Endothelial cell of umbilical vein (primary cell): ENCODE data around the gene ACMSD. TPM values are rescaled to one million over a fixed set of nuclear protein-coding genes. Genes with fewer than 3 reads are reported as not detected.

Experiments used
- BruUV-seq: library from RNA; stranded (reverse); fragments of 400-500 nt; replicated peaks from 2 replicates; lab custom pipeline; 2021; lab: Mats Ljungman, UMichigan
- CTCF ChIA-PET: fragments of 300-600, 350-600 bp; sonication (Branson Sonifier 250); formaldehyde crosslinking; loops from one replicate; lab custom pipeline; 2021; ENCODE audit warnings: antibody characterized with exemption, inconsistent platforms; lab: Charles Lee
- POLR2A ChIA-PET: fragments of 300-600, 350-600 bp; sonication (Branson Sonifier 250); formaldehyde crosslinking; loops from one replicate; lab custom pipeline; 2021; ENCODE audit warnings: antibody characterized with exemption, inconsistent platforms; lab: Charles Lee
- DNase-seq: peaks from one replicate; pipeline ENCODE4 v3.0.0-alpha.2; 2011; ENCODE audit warnings: low read depth, low spot score
- FAIRE-seq: peaks from 2 replicates; lab custom pipeline; 2011; peaks lifted over from hg19 to GRCh38; lab: Jason Lieb, UNC
- H2AFZ ChIP-seq: 2 replicates; pipeline ENCODE4 v1.6.0; 2012; ENCODE audit warnings: low read depth, low read length, control low read depth, inconsistent platforms
- H3K27ac ChIP-seq: 2 replicates; pipeline ENCODE4 v1.5.1; 2011; ENCODE audit warnings: low read depth, mild to moderate bottlenecking, control low read depth, low read length, moderate library complexity; ENCODE audit not compliant: insufficient read depth
- H3K27me3 ChIP-seq, 2 experiments: 2 replicates each; pipeline versions ENCODE4 v1.6.0 to v1.6.1; 2011; ENCODE audit warnings: low read length in 2 of 2, mixed read lengths in 1 of 2; ENCODE audit not compliant: control insufficient read depth in 2 of 2, insufficient read depth in 2 of 2
- H3K36me3 ChIP-seq, 2 experiments: 2 replicates in 1 of 2; 3 replicates in 1 of 2; pipeline ENCODE4 v1.5.1; 2011; ENCODE audit warnings: low read length in 2 of 2, mild to moderate bottlenecking in 1 of 2, moderate library complexity in 1 of 2; ENCODE audit not compliant: control insufficient read depth in 2 of 2, insufficient read depth in 2 of 2; ENCODE audit errors: extremely low read depth in 1 of 2
- H3K4me1 ChIP-seq: 3 replicates; pipeline ENCODE4 v1.5.1; 2011; ENCODE audit warnings: mild to moderate bottlenecking, low read length; ENCODE audit not compliant: control insufficient read depth, insufficient read depth; ENCODE audit errors: extremely low read depth
- H3K4me2 ChIP-seq: 2 replicates; pipeline ENCODE4 v1.6.1; 2011; ENCODE audit warnings: low read length, control low read depth, mixed read lengths; ENCODE audit not compliant: insufficient read depth
- H3K4me3 ChIP-seq, 3 experiments: fragments of 200-600 bp in 1 of 3; sonication (generic), shearing (Covaris generic) in 1 of 3; replicated peaks in 1 of 3; 2 replicates each; pipeline ENCODE4 v1.5.1; 2011 to 2016; ENCODE audit warnings: control low read depth in 3 of 3, low read length in 3 of 3, mild to moderate bottlenecking in 2 of 3, inconsistent platforms in 1 of 3, low read depth in 1 of 3, moderate library complexity in 1 of 3; ENCODE audit not compliant: insufficient read depth in 1 of 3
- H3K79me2 ChIP-seq: 2 replicates; pipeline ENCODE4 v1.6.0; 2012; ENCODE audit warnings: low read length, inconsistent platforms; ENCODE audit not compliant: control insufficient read depth, insufficient read depth
- H3K9ac ChIP-seq: replicated peaks from 2 replicates; pipeline ENCODE3; 2011; ENCODE audit warnings: low read length, control low read depth; ENCODE audit not compliant: insufficient read depth; ENCODE audit errors: extremely low read depth
- H3K9me1 ChIP-seq: replicated peaks from 3 replicates; pipeline ENCODE4 v1.6.0; 2011; ENCODE audit warnings: mild to moderate bottlenecking, low read length; ENCODE audit not compliant: control insufficient read depth, insufficient read depth; ENCODE audit errors: extremely low read depth
- H3K9me3 ChIP-seq: replicated peaks from 2 replicates; pipeline ENCODE4 v1.5.1; 2012; ENCODE audit warnings: low read length, inconsistent platforms; ENCODE audit not compliant: control insufficient read depth, insufficient read depth
- H4K20me1 ChIP-seq: replicated peaks from 2 replicates; pipeline ENCODE3; 2011; ENCODE audit warnings: mild to moderate bottlenecking, low read length; ENCODE audit not compliant: control insufficient read depth, insufficient read depth; ENCODE audit errors: extremely low read depth
- CTCF ChIP-seq, 2 donors: IDR thresholded peaks; 1 replicate in 1 of 2; 2 replicates in 1 of 2; pipeline ENCODE4 v1.5.1; 2011; ENCODE audit warnings: low read length in 2 of 2, mild to moderate bottlenecking in 2 of 2, moderate library complexity in 2 of 2, control low read depth in 1 of 2, inconsistent platforms in 1 of 2, low read depth in 1 of 2; ENCODE audit not compliant: insufficient read depth in 1 of 2; ENCODE audit errors: extremely low read depth in 1 of 2
- EZH2 ChIP-seq: IDR thresholded peaks from 2 replicates; pipeline ENCODE4 v1.6.1; 2012; ENCODE audit warnings: borderline replicate concordance, low read depth, mild to moderate bottlenecking, moderate library complexity, low read length, inconsistent platforms; ENCODE audit not compliant: severe bottlenecking
- FOS ChIP-seq: IDR thresholded peaks from 2 replicates; pipeline ENCODE4 v1.6.1; 2011; ENCODE audit warnings: mild to moderate bottlenecking, low read length, moderate library complexity, borderline replicate concordance; ENCODE audit not compliant: insufficient read depth
- GATA2 ChIP-seq: IDR thresholded peaks from 2 replicates; pipeline ENCODE4 v1.7.0; 2011; ENCODE audit warnings: low read depth, mild to moderate bottlenecking, moderate library complexity, mixed read lengths, low read length; ENCODE audit not compliant: insufficient read length, insufficient read depth
- JUN ChIP-seq: IDR thresholded peaks from 2 replicates; pipeline ENCODE4 v1.6.1; 2011; ENCODE audit warnings: borderline replicate concordance, low read depth; ENCODE audit not compliant: insufficient read length, insufficient read depth
- MYC ChIP-seq: IDR thresholded peaks from one replicate; pipeline ENCODE4 v1.6.1; 2011; ENCODE audit warnings: mild to moderate bottlenecking, low read depth, low read length
- POLR2A ChIP-seq: IDR thresholded peaks from 2 replicates; pipeline ENCODE4 v1.6.1; 2012; ENCODE audit warnings: low read depth, mild to moderate bottlenecking, control low read depth, low read length
- POLR2AphosphoS5 ChIP-seq: IDR thresholded peaks from 2 replicates; pipeline ENCODE4 v1.6.1; 2012; ENCODE audit warnings: low read depth, mild to moderate bottlenecking, control low read depth, low read length, moderate library complexity; ENCODE audit not compliant: insufficient read depth
- dilution Hi-C: fragments of 300-500 bp; cut with MboI; formaldehyde crosslinking; loops from one replicate; pipeline ENCODE4 v1.15.0; 2019; ENCODE audit warnings: low sequenced_read_pairs; ENCODE audit not compliant: extremely low pct_ligation_motif_present
- intact Hi-C: fragments of 100-400 bp; cut with micrococcal nuclease; formaldehyde crosslinking; loops from one replicate; pipeline ENCODE4 v1.10.0; 2022
- polyA plus RNA-seq, 4 experiments: library from polyadenylated mRNA; depleted of rRNA in 3 of 4; stranded (reverse) in 3 of 4; unstranded in 1 of 4; fragments of >200 nt; gene quantifications; 2 replicates each; pipeline versions ENCODE4 v1.2.1 to v1.2.3, GENCODE V29; 2011 to 2012; ENCODE audit warnings: missing spikeins in 1 of 4
- total RNA-seq: library from RNA; stranded (reverse); gene quantifications from 2 replicates; pipeline ENCODE4 v1.2.3, GENCODE V29; 2021
- TF ChIP-seq, protein P1 (sequence below): IDR thresholded peaks from 2 replicates; pipeline ENCODE4 v1.6.1; 2011; ENCODE audit not compliant: insufficient read depth, insufficient read length

ACMSD gene
- total and polyA plus RNA-seq, 2 donors (not counting 3 experiments of a cell fraction or from before 2014, with no cell fraction given) = not detected

- Histone ChIP-seq H3K9me3 (no peaks in the 10 kb centered on the region), H3K9me1 (no peaks in the 10 kb centered on the region), H3K4me2 (no peak overlapping the region), H2AFZ (no peak overlapping the region), H3K9ac (no peak overlapping the region), H3K27me3 (no peaks in the 10 kb centered on the region), H4K20me1 (no peaks in the 10 kb centered on the region), H3K36me3 (no peaks in the 10 kb centered on the region), H3K4me1 (no peaks in the 10 kb centered on the region), H3K79me2 (no peaks in the 10 kb centered on the region), H3K27ac (no peak overlapping the region), H3K4me3 (no peak overlapping the region)
- no TSS peak for BruUV-seq
- TF ChIP-seq POLR2A = no peak
- no peak for TF ChIP-seq FOS
- no peak for TF ChIP-seq CTCF (IDR thresholded peaks at IDR 0.05; ENCODE audit: extremely low read depth in 1 of 2, insufficient read depth in 1 of 2, low read depth in 1 of 2, low read length in 2 of 2)
- no peak for TF ChIP-seq POLR2AphosphoS5
- TF ChIP-seq JUN = no peak
- TF ChIP-seq EZH2 = no peak
- no peak for TF ChIP-seq GATA2
- TF ChIP-seq, protein P1, sequence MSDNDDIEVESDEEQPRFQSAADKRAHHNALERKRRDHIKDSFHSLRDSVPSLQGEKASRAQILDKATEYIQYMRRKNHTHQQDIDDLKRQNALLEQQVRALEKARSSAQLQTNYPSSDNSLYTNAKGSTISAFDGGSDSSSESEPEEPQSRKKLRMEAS = no peak
- TF ChIP-seq MYC = no peak
- dilution Hi-C loops (no loop called here), intact Hi-C loops (no loop called here)
- POLR2A ChIA-PET = no interaction called here
- CTCF ChIA-PET = no interaction called here
- DNase-seq = no peak
- no peak for FAIRE-seq
Observed at GRCh38 chr2:134866498-134867099, 28.2 kb downstream of the ACMSD start.
